ENCODE measurements around the gene PTGR3.

The PTGR3 gene

GRCh38 chr18:75168619-75169018 is 40.3 kb downstream of the PTGR3 start:
- no peaks in the 10 kb centered on the region for H3K9me3 ChIP-seq (ENCODE audit: control insufficient read depth, insufficient read depth, low read length)
- whole genome bisulfite sequencing (ENCODE audit: insufficient coverage, insufficient read length): no CpG with 5 or more reads among the region's 7 CpGs

GRCh38 chr18:75167759-75168618 is 41.0 kb downstream of the PTGR3 start:
- Histone ChIP-seq H3K4me3 (ENCODE audit: low read length) (no peak overlapping the region), H3K27me3 (ENCODE audit: control insufficient read depth, insufficient read depth, low read length) (no peaks in the 10 kb centered on the region), H3K36me3 (ENCODE audit: control insufficient read depth, insufficient read depth, low read length) (no peaks in the 10 kb centered on the region), H3K9me3 (ENCODE audit: control insufficient read depth, insufficient read depth, low read length) (no peaks in the 10 kb centered on the region), H3K27ac (ENCODE audit: low read length) (no peak overlapping the region), H3K4me1 (ENCODE audit: control insufficient read depth, insufficient read depth, low read length) (no peaks in the 10 kb centered on the region; the same call in 1 of the 2 replicates)
- no CpG with 5 or more reads among the region's 33 CpGs for WGBS (ENCODE audit: insufficient coverage, insufficient read length)
- no peak for DNase-seq (ENCODE audit: low read depth, low spot score)

More at GRCh38 chr18:75168619-75169018, 40.3 kb downstream of the PTGR3 start:
- Histone ChIP-seq H3K4me1 (ENCODE audit: control insufficient read depth, insufficient read depth, low read length) (no peaks in the 10 kb centered on the region; the same call in 1 of the 2 replicates), H3K4me3 (ENCODE audit: low read length) (no peak overlapping the region), H3K27me3 (ENCODE audit: control insufficient read depth, insufficient read depth, low read length) (no peaks in the 10 kb centered on the region), H3K27ac (ENCODE audit: low read length) (no peak overlapping the region), H3K36me3 (ENCODE audit: control insufficient read depth, insufficient read depth, low read length) (no peaks in the 10 kb centered on the region)
- DNase-seq (ENCODE audit: low read depth, low spot score): no peak

DNA sequence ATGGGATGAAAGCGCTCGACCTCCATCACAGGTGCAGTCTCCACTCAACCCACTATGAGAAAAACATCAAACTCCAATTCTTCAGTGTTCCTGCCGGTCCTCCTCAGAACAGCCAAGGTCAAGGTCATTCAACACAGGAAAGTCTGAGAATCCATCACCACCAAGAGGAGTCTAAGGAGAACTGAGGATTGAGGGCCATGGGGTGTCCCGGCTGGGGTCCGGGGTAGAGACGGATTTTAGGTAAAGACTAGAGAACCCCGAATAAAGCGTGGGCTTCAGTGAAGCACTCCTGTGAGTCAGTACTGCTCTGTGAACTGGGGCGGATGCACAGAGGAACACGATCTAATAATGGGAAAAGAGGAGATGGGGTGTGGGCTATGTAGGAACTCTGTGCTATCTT is 41.8 kb downstream of the PTGR3 start:
- H3K27ac ChIP-seq (ENCODE audit: low read length): no peak overlapping the region
- H3K4me3 ChIP-seq (ENCODE audit: low read length): no peak overlapping the region
- no CpG with 5 or more reads among the region's 10 CpGs for WGBS (ENCODE audit: insufficient coverage, insufficient read length)
- no peaks in the 10 kb centered on the region for H3K9me3 ChIP-seq (ENCODE audit: control insufficient read depth, insufficient read depth, low read length)
- no peaks in the 10 kb centered on the region for H3K36me3 ChIP-seq (ENCODE audit: control insufficient read depth, insufficient read depth, low read length)
- H3K4me1 ChIP-seq (ENCODE audit: control insufficient read depth, insufficient read depth, low read length): no peaks in the 10 kb centered on the region
- DNase-seq (ENCODE audit: low read depth, low spot score): no peak
- H3K27me3 ChIP-seq (ENCODE audit: control insufficient read depth, insufficient read depth, low read length): no peaks in the 10 kb centered on the region

GRCh38 chr18:75165926-75166325 is 43.0 kb downstream of the PTGR3 start:
- H3K27ac ChIP-seq (ENCODE audit: low read length): no peak overlapping the region
- DNase-seq (ENCODE audit: low read depth, low spot score): no peak
- H3K36me3 ChIP-seq (ENCODE audit: control insufficient read depth, insufficient read depth, low read length): no peaks in the 10 kb centered on the region
- WGBS (ENCODE audit: insufficient coverage, insufficient read length): no CpG with 5 or more reads among the region's 8 CpGs
- no peak overlapping the region for H3K4me3 ChIP-seq (ENCODE audit: low read length)
- no peaks in the 10 kb centered on the region for H3K4me1 ChIP-seq (ENCODE audit: control insufficient read depth, insufficient read depth, low read length)
- no peaks in the 10 kb centered on the region for H3K27me3 ChIP-seq (ENCODE audit: control insufficient read depth, insufficient read depth, low read length)
- H3K9me3 ChIP-seq (ENCODE audit: control insufficient read depth, insufficient read depth, low read length): no peaks in the 10 kb centered on the region

GRCh38 chr18:75164479-75164878 is 44.5 kb downstream of the PTGR3 start:
- DNase-seq (ENCODE audit: low read depth, low spot score): no peak
- WGBS (ENCODE audit: insufficient coverage, insufficient read length): no CpG with 5 or more reads among the region's 3 CpGs
- no peaks in the 10 kb centered on the region for H3K27me3 ChIP-seq (ENCODE audit: control insufficient read depth, insufficient read depth, low read length)
- H3K4me1 ChIP-seq (ENCODE audit: control insufficient read depth, insufficient read depth, low read length): no peaks in the 10 kb centered on the region
- no peaks in the 10 kb centered on the region for H3K9me3 ChIP-seq (ENCODE audit: control insufficient read depth, insufficient read depth, low read length)
- no peak overlapping the region for H3K27ac ChIP-seq (ENCODE audit: low read length)
- no peaks in the 10 kb centered on the region for H3K36me3 ChIP-seq (ENCODE audit: control insufficient read depth, insufficient read depth, low read length)
- no peak overlapping the region for H3K4me3 ChIP-seq (ENCODE audit: low read length)

DNA sequence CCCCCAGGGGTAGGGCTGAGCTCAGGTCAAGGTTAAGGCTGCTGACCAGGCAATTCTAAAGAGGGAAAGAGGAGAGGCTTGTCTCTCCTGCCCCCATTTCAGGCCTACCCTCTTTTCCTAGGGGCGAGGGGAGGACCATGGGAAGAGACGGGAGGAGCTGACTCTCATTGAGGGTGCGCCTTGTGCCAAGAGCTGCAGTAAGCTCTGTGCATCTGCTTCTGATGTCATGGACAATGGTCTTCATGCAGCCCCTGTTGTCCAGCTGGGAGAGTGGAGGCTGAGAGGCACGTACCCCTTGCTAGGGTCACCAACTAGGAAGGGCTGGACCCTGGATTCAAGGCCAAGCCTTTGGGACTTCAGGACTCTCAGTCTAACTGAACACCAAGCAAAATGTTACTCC is 45.2 kb downstream of the PTGR3 start:
- Histone ChIP-seq H3K9me3 (ENCODE audit: control insufficient read depth, insufficient read depth, low read length) (no peaks in the 10 kb centered on the region), H3K4me1 (ENCODE audit: control insufficient read depth, insufficient read depth, low read length) (no peaks in the 10 kb centered on the region), H3K36me3 (ENCODE audit: control insufficient read depth, insufficient read depth, low read length) (no peaks in the 10 kb centered on the region), H3K27ac (ENCODE audit: low read length) (no peak overlapping the region), H3K4me3 (ENCODE audit: low read length) (no peak overlapping the region), H3K27me3 (ENCODE audit: control insufficient read depth, insufficient read depth, low read length) (no peaks in the 10 kb centered on the region)
- no CpG with 5 or more reads among the region's 4 CpGs for WGBS (ENCODE audit: insufficient coverage, insufficient read length)
- no peak for DNase-seq (ENCODE audit: low read depth, low spot score)

DNA sequence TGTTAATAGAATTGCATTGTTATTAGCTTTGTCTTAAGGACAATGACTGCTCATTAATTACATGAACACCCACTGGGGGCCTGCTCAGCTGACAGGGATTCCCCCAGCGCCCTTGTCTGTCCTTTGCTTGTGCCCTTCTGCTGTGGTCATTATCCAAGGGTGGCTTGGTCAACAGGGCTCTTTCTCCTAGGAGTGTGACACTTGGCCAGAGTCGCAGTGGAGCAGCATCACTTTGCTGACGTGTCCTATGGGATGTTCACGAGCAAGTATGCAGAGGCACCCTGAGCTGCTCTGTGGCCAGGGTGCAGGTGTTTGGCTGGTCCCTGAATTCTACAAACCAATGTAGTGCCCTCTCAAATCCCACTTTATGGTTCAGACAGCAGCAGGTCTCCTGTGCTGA is 46.0 kb downstream of the PTGR3 start:
- no peaks in the 10 kb centered on the region for H3K27me3 ChIP-seq (ENCODE audit: control insufficient read depth, insufficient read depth, low read length)
- no peak overlapping the region for H3K27ac ChIP-seq (ENCODE audit: low read length)
- no peak overlapping the region for H3K4me3 ChIP-seq (ENCODE audit: low read length)
- H3K9me3 ChIP-seq (ENCODE audit: control insufficient read depth, insufficient read depth, low read length): no peaks in the 10 kb centered on the region
- WGBS (ENCODE audit: insufficient coverage, insufficient read length): no CpG with 5 or more reads among the region's 4 CpGs
- H3K4me1 ChIP-seq (ENCODE audit: control insufficient read depth, insufficient read depth, low read length): no peaks in the 10 kb centered on the region
- DNase-seq (ENCODE audit: low read depth, low spot score): no peak
- no peaks in the 10 kb centered on the region for H3K36me3 ChIP-seq (ENCODE audit: control insufficient read depth, insufficient read depth, low read length)

DNA sequence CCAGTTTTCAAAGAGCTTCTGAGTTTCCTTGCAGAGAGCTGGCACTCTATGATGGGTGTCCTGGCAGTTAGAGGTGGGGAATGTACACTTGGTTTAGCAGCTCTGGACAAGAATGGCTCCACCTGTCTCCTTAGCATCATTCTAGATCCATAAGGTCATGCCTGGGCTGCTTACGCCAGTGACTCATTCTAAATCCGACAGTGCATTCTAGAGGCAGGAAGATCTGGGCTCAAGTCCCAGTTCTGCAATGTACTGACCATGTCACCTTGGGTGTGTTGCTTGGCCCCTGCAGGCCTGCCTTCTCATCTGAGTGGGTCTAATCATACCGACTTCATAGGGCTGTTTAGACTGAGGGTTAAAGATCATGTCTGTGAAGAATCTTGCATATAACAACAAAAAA is 46.5 kb downstream of the PTGR3 start:
- no peaks in the 10 kb centered on the region for H3K36me3 ChIP-seq (ENCODE audit: control insufficient read depth, insufficient read depth, low read length)
- no peak overlapping the region for H3K4me3 ChIP-seq (ENCODE audit: low read length)
- H3K27ac ChIP-seq (ENCODE audit: low read length): no peak overlapping the region
- H3K9me3 ChIP-seq (ENCODE audit: control insufficient read depth, insufficient read depth, low read length): no peaks in the 10 kb centered on the region
- no peaks in the 10 kb centered on the region for H3K27me3 ChIP-seq (ENCODE audit: control insufficient read depth, insufficient read depth, low read length)
- no peak for DNase-seq (ENCODE audit: low read depth, low spot score)
- no peaks in the 10 kb centered on the region for H3K4me1 ChIP-seq (ENCODE audit: control insufficient read depth, insufficient read depth, low read length)
- no CpG with 5 or more reads among the region's 3 CpGs for WGBS (ENCODE audit: insufficient coverage, insufficient read length)

GRCh38 chr18:75161256-75162028 is 47.5 kb downstream of the PTGR3 start:
- Histone ChIP-seq H3K27me3 (ENCODE audit: control insufficient read depth, insufficient read depth, low read length) (no peaks in the 10 kb centered on the region), H3K9me3 (ENCODE audit: control insufficient read depth, insufficient read depth, low read length) (no peaks in the 10 kb centered on the region), H3K4me1 (ENCODE audit: control insufficient read depth, insufficient read depth, low read length) (no peaks in the 10 kb centered on the region), H3K27ac (ENCODE audit: low read length) (no peak overlapping the region), H3K4me3 (ENCODE audit: low read length) (no peak overlapping the region), H3K36me3 (ENCODE audit: control insufficient read depth, insufficient read depth, low read length) (no peaks in the 10 kb centered on the region)
- no peak for DNase-seq (ENCODE audit: low read depth, low spot score)
- no CpG with 5 or more reads among the region's 14 CpGs for WGBS (ENCODE audit: insufficient coverage, insufficient read length)

DNA sequence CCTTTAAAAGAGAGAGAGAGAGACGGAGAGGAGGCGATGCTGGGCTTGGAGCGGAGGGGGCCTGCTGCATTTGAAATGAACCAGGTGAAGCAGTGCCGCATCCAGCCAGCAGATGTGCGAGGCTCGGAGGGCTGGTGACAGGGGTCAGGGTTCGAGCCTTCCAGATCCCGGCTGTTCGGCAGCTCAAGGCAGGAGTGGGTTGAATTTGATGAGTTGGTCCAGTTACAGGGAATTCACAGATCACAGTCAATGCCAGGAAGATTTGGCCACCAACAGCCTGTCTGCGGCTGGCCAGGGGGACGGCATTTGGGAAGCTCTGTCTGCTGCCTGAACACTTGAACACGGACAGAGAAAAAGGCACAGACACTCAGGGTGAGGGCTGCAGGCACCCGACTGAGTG is 48.6 kb downstream of the PTGR3 start:
- no peak for DNase-seq (ENCODE audit: low read depth, low spot score)
- WGBS (ENCODE audit: insufficient coverage, insufficient read length): no CpG with 5 or more reads among the region's 13 CpGs
- Histone ChIP-seq H3K9me3 (ENCODE audit: control insufficient read depth, insufficient read depth, low read length) (no peaks in the 10 kb centered on the region), H3K4me3 (ENCODE audit: low read length) (no peak overlapping the region), H3K27me3 (ENCODE audit: control insufficient read depth, insufficient read depth, low read length) (no peaks in the 10 kb centered on the region), H3K4me1 (ENCODE audit: control insufficient read depth, insufficient read depth, low read length) (no peaks in the 10 kb centered on the region), H3K36me3 (ENCODE audit: control insufficient read depth, insufficient read depth, low read length) (no peaks in the 10 kb centered on the region), H3K27ac (ENCODE audit: low read length) (no peak overlapping the region)

Measured in iPS DF 6.9 (cell line).